IMR-90 (cell line): ENCODE data around the gene MARCHF6. TPM values are rescaled to one million over a fixed set of nuclear protein-coding genes. Genes with fewer than 3 reads are reported as not detected.

Experiments
- ATAC-seq: fragments of 200-7000 bp; cut with Tn5 transposase; 2 replicates; pipeline ENCODE4 v1.9.1; 2020; ENCODE audit warnings: low read depth, mild to moderate bottlenecking, moderate library complexity
- Bru-seq: library from RNA; stranded (reverse); fragments of 400-500 nt; gene quantifications from one replicate; lab custom pipeline; 2021; lab: Mats Ljungman, UMichigan
- BruChase-seq, 2 experiments: library from RNA; stranded (reverse); fragments of 400-500 nt; gene quantifications; one replicate each; lab custom pipeline; 2021; lab: Mats Ljungman, UMichigan
- BruUV-seq: library from RNA; stranded (reverse); fragments of 400-500 nt; replicated peaks from 2 replicates; lab custom pipeline; 2021; lab: Mats Ljungman, UMichigan
- CTCF ChIA-PET: fragments of 300-600 bp; formaldehyde crosslinking; extraction: SDS; loops from one replicate; lab custom pipeline; 2021; ENCODE audit warnings: antibody characterized with exemption; lab: Yijun Ruan, JAX
- POLR2A ChIA-PET: fragments of 300-600 bp; sonication (Branson Sonifier 250); formaldehyde crosslinking; loops from one replicate; lab custom pipeline; 2022; ENCODE audit warnings: antibody characterized with exemption; ENCODE audit not compliant: unreplicated experiment; lab: Charles Lee
- DNase-seq: peaks from one replicate; pipeline ENCODE4 v3.0.0; 2013
- H2AFZ ChIP-seq: replicated peaks from 2 replicates; pipeline ENCODE3; 2013; ENCODE audit warnings: low read length, mild to moderate bottlenecking; ENCODE audit not compliant: poor library complexity
- H2AK5ac ChIP-seq: 2 replicates; pipeline ENCODE4 v1.6.1; 2013; ENCODE audit warnings: low read depth, low read length, inconsistent platforms
- H2AK9ac ChIP-seq: replicated peaks from 2 replicates; pipeline ENCODE3; 2013; ENCODE audit warnings: mild to moderate bottlenecking, low read depth, low read length, moderate library complexity; ENCODE audit not compliant: poor library complexity
- H2BK120ac ChIP-seq: 2 replicates; pipeline ENCODE4 v1.6.1; 2013; ENCODE audit warnings: low read depth, low read length, inconsistent platforms
- H2BK15ac ChIP-seq: 3 replicates; pipeline ENCODE4 v1.6.1; 2013; ENCODE audit warnings: low read depth, low read length, inconsistent platforms
- H2BK20ac ChIP-seq: 2 replicates; pipeline ENCODE4 v1.6.1; 2013; ENCODE audit warnings: low read depth, mild to moderate bottlenecking, inconsistent platforms, low read length, moderate library complexity
- H2BK5ac ChIP-seq: 2 replicates; pipeline ENCODE4 v1.6.1; 2013; ENCODE audit warnings: mild to moderate bottlenecking, low read depth, low read length, inconsistent platforms; ENCODE audit not compliant: poor library complexity, severe bottlenecking
- H3K14ac ChIP-seq: replicated peaks from 2 replicates; pipeline ENCODE4 v1.6.1; 2013; ENCODE audit warnings: low read depth, low read length, inconsistent platforms
- H3K18ac ChIP-seq: 2 replicates; pipeline ENCODE4 v1.6.1; 2013; ENCODE audit warnings: low read depth, low read length, control low read depth
- H3K23ac ChIP-seq: 2 replicates; pipeline ENCODE4 v1.6.1; 2013; ENCODE audit warnings: low read depth, low read length, inconsistent platforms
- H3K27ac ChIP-seq: 2 replicates; pipeline ENCODE4 v1.5.1; 2013; ENCODE audit warnings: mild to moderate bottlenecking, control low read depth, low read length; ENCODE audit not compliant: insufficient read depth
- H3K27me3 ChIP-seq: 2 replicates; pipeline ENCODE4 v1.6.1; 2013; ENCODE audit warnings: low read length; ENCODE audit not compliant: control insufficient read depth, insufficient read depth
- H3K36me3 ChIP-seq: 2 replicates; pipeline ENCODE4 v1.6.1; 2013; ENCODE audit warnings: low read length, mixed read lengths; ENCODE audit not compliant: control insufficient read depth, insufficient read depth
- H3K4ac ChIP-seq: 2 replicates; pipeline ENCODE4 v1.6.1; 2013; ENCODE audit warnings: low read depth, low read length, inconsistent platforms
- H3K4me1 ChIP-seq: 2 replicates; pipeline ENCODE4 v1.6.1; 2013; ENCODE audit warnings: low read length, mixed read lengths; ENCODE audit not compliant: control insufficient read depth, insufficient read depth
- H3K4me2 ChIP-seq: 2 replicates; pipeline ENCODE4 v1.6.1; 2013; ENCODE audit warnings: low read depth, mild to moderate bottlenecking, control low read depth, low read length, moderate library complexity
- H3K4me3 ChIP-seq: 2 replicates; pipeline ENCODE4 v1.5.1; 2013; ENCODE audit warnings: low read depth, mild to moderate bottlenecking, control low read depth, low read length, moderate library complexity; ENCODE audit not compliant: insufficient read depth
- H3K56ac ChIP-seq: 2 replicates; pipeline ENCODE4 v1.6.1; 2013; ENCODE audit warnings: low read length, inconsistent platforms; ENCODE audit not compliant: insufficient read depth; ENCODE audit errors: extremely low read depth
- H3K79me1 ChIP-seq, 2 experiments: 2 replicates each; pipeline ENCODE4 v1.6.1; 2013; ENCODE audit warnings: low read length in 2 of 2, inconsistent platforms in 1 of 2, low read depth in 1 of 2
- H3K9ac ChIP-seq: 2 replicates; pipeline ENCODE4 v1.6.1; 2013; ENCODE audit warnings: low read depth, low read length, control low read depth
- H3K9me1 ChIP-seq: 2 replicates; pipeline ENCODE4 v1.6.1; 2013; ENCODE audit warnings: low read length, inconsistent platforms; ENCODE audit not compliant: insufficient read depth
- H3K9me3 ChIP-seq: 2 replicates; pipeline ENCODE4 v1.6.1; 2013; ENCODE audit warnings: low read length; ENCODE audit not compliant: control insufficient read depth, insufficient read depth
- H4K20me1 ChIP-seq: 2 replicates; pipeline ENCODE4 v1.6.1; 2013; ENCODE audit warnings: low read length, inconsistent platforms; ENCODE audit not compliant: insufficient read depth
- H4K5ac ChIP-seq: 2 replicates; pipeline ENCODE4 v1.6.1; 2013; ENCODE audit warnings: mild to moderate bottlenecking, low read depth, low read length, control low read depth
- H4K8ac ChIP-seq, 2 experiments: 2 replicates each; pipeline ENCODE4 v1.6.1; 2013; ENCODE audit warnings: low read depth in 2 of 2, low read length in 2 of 2, control low read depth in 1 of 2, inconsistent platforms in 1 of 2
- H4K91ac ChIP-seq: 2 replicates; pipeline ENCODE4 v1.6.1; 2013; ENCODE audit warnings: low read depth, low read length, inconsistent platforms; ENCODE audit not compliant: insufficient read depth
- BHLHE40 ChIP-seq: fragments of 150-350 bp; IDR thresholded peaks from 2 replicates; pipeline ENCODE4 v1.6.1; 2016; ENCODE audit warnings: mild to moderate bottlenecking, low read depth, low read length
- CEBPB ChIP-seq: IDR thresholded peaks from 2 replicates; pipeline ENCODE4 v1.6.1; 2012; ENCODE audit warnings: low read depth, low read length, improper control_type of control experiment
- CHD1 ChIP-seq: IDR thresholded peaks from 2 replicates; pipeline ENCODE4 v1.6.1; 2012; ENCODE audit warnings: low read depth, low read length, improper control_type of control experiment
- FOS ChIP-seq: fragments of 150-350 bp; IDR thresholded peaks from 2 replicates; pipeline ENCODE4 v1.6.1; 2016; ENCODE audit warnings: low read depth, low read length
- MAZ ChIP-seq: IDR thresholded peaks from 2 replicates; pipeline ENCODE4 v1.6.1; 2012; ENCODE audit warnings: low read depth, mild to moderate bottlenecking, low read length, improper control_type of control experiment, moderate library complexity, borderline replicate concordance
- MXI1 ChIP-seq: IDR thresholded peaks from 2 replicates; pipeline ENCODE4 v1.6.1; 2012; ENCODE audit warnings: low read depth, mild to moderate bottlenecking, low read length, moderate library complexity, borderline replicate concordance
- RCOR1 ChIP-seq: IDR thresholded peaks from 2 replicates; pipeline ENCODE4 v1.6.1; 2012; ENCODE audit warnings: mild to moderate bottlenecking, low read length, improper control_type of control experiment; ENCODE audit not compliant: insufficient replicate concordance
- RFX5 ChIP-seq: IDR thresholded peaks from 2 replicates; pipeline ENCODE4 v1.8.0; 2012; ENCODE audit warnings: low read depth, mild to moderate bottlenecking, low read length, moderate library complexity
- SMC3 ChIP-seq: fragments of 150-350 bp; IDR thresholded peaks from 2 replicates; pipeline ENCODE4 v1.6.1; 2016; ENCODE audit warnings: low read depth, mild to moderate bottlenecking, antibody characterized with exemption, low read length, moderate library complexity
- USF2 ChIP-seq: fragments of 150-350 bp; IDR thresholded peaks from 2 replicates; pipeline ENCODE4 v1.6.1; 2017; ENCODE audit warnings: mild to moderate bottlenecking, antibody characterized with exemption, low read length, low read depth
- WGBS, 2 experiments: methylation state at CpG; one replicate each; pipeline versions ENCODE4 v1.1.5 to v1.1.7; 2013; ENCODE audit warnings: missing lambda C conversion rate in 2 of 2; ENCODE audit not compliant: insufficient read length in 1 of 2; ENCODE audit errors: extremely low coverage in 2 of 2; 5-methylcytosine and 5-hydroxymethylcytosine counted together
- dilution Hi-C: fragments of 300-500 bp; cut with HindIII; formaldehyde crosslinking; loops from one replicate; pipeline ENCODE4 v1.14.3; 2018; ENCODE audit warnings: low sequenced_read_pairs; ENCODE audit not compliant: unreplicated experiment
- in situ Hi-C: fragments of 300-500 bp; cut with MboI; formaldehyde crosslinking; loops from 3 replicates; pipeline ENCODE4 v1.14.3; 2019; ENCODE audit warnings: low sequenced_read_pairs, inconsistent platforms, mixed read lengths
- intact Hi-C: fragments of 100-400 bp; cut with micrococcal nuclease; formaldehyde crosslinking; loops from 2 replicates; pipeline ENCODE4 v1.10.0; 2022
- long read RNA-seq: library from polyadenylated mRNA; unstranded; transcript quantifications from one replicate; pipeline ENCODE4 v2.0.0, GENCODE V29; 2021; ENCODE audit not compliant: unreplicated experiment
- polyA plus RNA-seq, 3 experiments: library from polyadenylated mRNA; depleted of rRNA; stranded (reverse); fragments of >200 nt; gene quantifications; 2 replicates each; pipeline ENCODE4 v1.2.3, GENCODE V29; 2012; ENCODE audit warnings: low replicate concordance in 1 of 3
- total RNA-seq: library from RNA; depleted of rRNA; stranded (reverse); fragments of >200 nt; gene quantifications from 2 replicates; pipeline ENCODE4 v1.2.3, GENCODE V29; 2012; rRNA removed
- TF ChIP-seq, protein P1 (sequence below): conservative IDR thresholded peaks from 2 replicates; pipeline ENCODE4 v1.5.1; 2012; ENCODE audit warnings: mild to moderate bottlenecking, low read depth, low read length, improper control_type of control experiment

The MARCHF6 gene
- total RNA-seq = 55.2 and 71.4 TPM in 2 replicates
- 45.9 and 62.6 TPM in 2 replicates for polyA plus RNA-seq (2012; rRNA removed)
- polyA plus RNA-seq (2012; cell fraction: cytosol; rRNA removed) = 13.2 and 14.4 TPM in 2 replicates
- 65.9 and 496 TPM in 2 replicates for polyA plus RNA-seq (2012; cell fraction: nucleus; rRNA removed; ENCODE audit: low replicate concordance)
- Bru-seq, nascent RNA = percentile 94 among the genes with signal in this experiment
- percentile 94 among the genes with signal in this experiment for BruChase-seq, experiment 1, labeled RNA remaining after a 6-hour chase
- percentile 95 among the genes with signal in this experiment for BruChase-seq, experiment 2, labeled RNA remaining after a 2-hour chase
- long read RNA-seq, full-length matches to known transcripts = 45 of 65 reads
- long read RNA-seq, partial matches to known transcripts = 13 of 65 reads
- long read RNA-seq, other reads (novel, unspliced or antisense) = 7 of 65 reads

DNA sequence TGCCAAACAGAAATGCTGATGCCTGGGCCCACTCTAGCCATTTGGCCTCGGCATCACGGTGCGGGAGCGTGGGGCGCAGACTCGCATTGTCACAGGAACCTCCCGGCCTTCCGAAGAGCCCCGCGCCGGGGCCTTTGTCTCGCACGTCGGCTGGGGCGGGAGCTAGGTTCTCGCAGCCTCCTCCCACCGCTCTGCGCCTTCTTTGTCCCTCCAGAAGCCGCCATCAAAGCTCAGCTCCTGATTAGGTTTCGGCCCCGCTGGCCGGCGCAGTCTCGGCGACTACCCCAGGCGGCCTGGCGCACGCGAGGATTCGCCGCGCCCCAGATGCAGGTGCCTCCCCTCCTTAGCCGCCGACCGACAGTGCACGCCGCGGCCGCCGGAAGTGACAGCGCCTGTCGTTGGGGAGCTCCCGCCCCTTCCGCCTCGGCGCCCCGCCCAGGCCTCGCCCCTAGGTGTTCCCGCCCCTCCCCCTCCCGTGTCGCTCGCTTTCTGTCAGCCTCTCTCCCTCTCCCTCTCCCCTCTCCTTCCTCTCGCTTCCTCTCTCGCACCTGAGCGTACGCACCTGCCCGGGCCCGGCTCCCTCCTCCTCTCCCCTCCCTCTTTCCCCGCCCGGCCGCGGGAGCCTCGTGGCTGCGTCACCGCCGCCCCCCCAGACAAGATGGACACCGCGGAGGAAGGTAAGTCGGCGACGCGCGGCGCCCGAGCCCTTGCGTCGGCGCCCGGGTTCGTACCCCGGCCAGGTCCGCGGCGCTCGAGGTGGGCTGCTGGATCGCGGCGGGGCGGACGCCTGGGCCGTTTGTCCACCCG is at the start of gene MARCHF6:
Gene MARCHF6, plus strand, starts transcription at position 455 of the 807 bp plus-strand sequence. Its CDS starts 204 bp downstream, at position 659.
- Histone ChIP-seq H3K4ac (peak within 1 kb of the TSS; percentile 84), H4K8ac (peak within 1 kb of the TSS; percentile 84 to 91), H3K27ac (peak within 1 kb of the TSS; percentile 99), H3K14ac (peak within 1 kb of the TSS; percentile 79), H4K91ac (peak within 1 kb of the TSS; percentile 89), H3K9ac (peak within 1 kb of the TSS; percentile 91), H2BK5ac (peak within 1 kb of the TSS; percentile 95), H3K23ac (peak within 1 kb of the TSS; percentile 86), H3K4me2 (peak within 1 kb of the TSS; percentile 97), H2BK120ac (peak within 1 kb of the TSS; percentile 71), H3K27me3 (no peaks in the 10 kb centered on the region), H2BK15ac (no peak within 1 kb of the TSS; the same call in 2 of the 3 replicates), H4K20me1 (peaks cover 35% of the 10 kb centered on the region), H3K9me3 (no peaks in the 10 kb centered on the region), H2AFZ (peak within 1 kb of the TSS; percentile 97), H4K5ac (peak within 1 kb of the TSS; percentile 83), H3K36me3 (no peaks in the 10 kb centered on the region), H3K9me1 (peaks cover 9% of the 10 kb centered on the region), H3K4me1 (peaks cover 10% of the 10 kb centered on the region), H3K18ac (peak within 1 kb of the TSS; percentile 90), H2BK20ac (no peak within 1 kb of the TSS), H3K79me1 (peaks cover 0 to 33% of the 10 kb centered on the region in 2 experiments; a peak in 2 of 4 replicates), H2AK5ac (peak within 1 kb of the TSS; percentile 61; the same call in 1 of the 2 replicates), H3K4me3 (peak within 1 kb of the TSS; percentile 92), H2AK9ac (peak within 1 kb of the TSS; percentile 95), H3K56ac (peak within 1 kb of the TSS; percentile 79; the same call in 1 of the 2 replicates)
- BruUV-seq = TSS peak; percentile 86
- in situ Hi-C loops = no loop called here
- DNase-seq (peak; percentile 84), ATAC-seq (peak; percentile 90)
- intact Hi-C loops = loop anchor here (2.0 to 5.0 kb wide), 2 partner anchors 69 kb away; no protein-coding TSS in a partner anchor
- ChIA-PET CTCF (no interaction called here), POLR2A (interaction anchor here (0.6 kb wide), 1 partner anchor 14 kb away, joined by 5 read pairs; no protein-coding TSS in a partner anchor)
- WGBS, 2 experiments = 2% methylated on average over 40 of the region's 92 CpGs; no CpG with 5 or more reads in 1 of the 2 experiments
- dilution Hi-C loops = no loop called here
- TF ChIP-seq SMC3 (no peak), RFX5 (no peak), USF2 (no peak), MAZ (peak; percentile 77; the same call in 1 of the 2 replicates), BHLHE40 (peak; percentile 35; the same call in 1 of the 2 replicates), MXI1 (peak; percentile 75), CHD1 (0 out of 2 replicates have a peak, but pooled peaks have one; percentile 70), CEBPB (no peak), RCOR1 (no peak), FOS (no peak)
- TF ChIP-seq, protein P1, sequence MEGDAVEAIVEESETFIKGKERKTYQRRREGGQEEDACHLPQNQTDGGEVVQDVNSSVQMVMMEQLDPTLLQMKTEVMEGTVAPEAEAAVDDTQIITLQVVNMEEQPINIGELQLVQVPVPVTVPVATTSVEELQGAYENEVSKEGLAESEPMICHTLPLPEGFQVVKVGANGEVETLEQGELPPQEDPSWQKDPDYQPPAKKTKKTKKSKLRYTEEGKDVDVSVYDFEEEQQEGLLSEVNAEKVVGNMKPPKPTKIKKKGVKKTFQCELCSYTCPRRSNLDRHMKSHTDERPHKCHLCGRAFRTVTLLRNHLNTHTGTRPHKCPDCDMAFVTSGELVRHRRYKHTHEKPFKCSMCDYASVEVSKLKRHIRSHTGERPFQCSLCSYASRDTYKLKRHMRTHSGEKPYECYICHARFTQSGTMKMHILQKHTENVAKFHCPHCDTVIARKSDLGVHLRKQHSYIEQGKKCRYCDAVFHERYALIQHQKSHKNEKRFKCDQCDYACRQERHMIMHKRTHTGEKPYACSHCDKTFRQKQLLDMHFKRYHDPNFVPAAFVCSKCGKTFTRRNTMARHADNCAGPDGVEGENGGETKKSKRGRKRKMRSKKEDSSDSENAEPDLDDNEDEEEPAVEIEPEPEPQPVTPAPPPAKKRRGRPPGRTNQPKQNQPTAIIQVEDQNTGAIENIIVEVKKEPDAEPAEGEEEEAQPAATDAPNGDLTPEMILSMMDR = no peak
